ENCODE measurements around the gene GABBR1. TPM values are rescaled to one million over a fixed set of nuclear protein-coding genes. Genes with fewer than 3 reads are reported as not detected.

Gene GABBR1
- total RNA-seq, 2 donors from 2014 or later: 16.4 to 32.0 TPM

DNA sequence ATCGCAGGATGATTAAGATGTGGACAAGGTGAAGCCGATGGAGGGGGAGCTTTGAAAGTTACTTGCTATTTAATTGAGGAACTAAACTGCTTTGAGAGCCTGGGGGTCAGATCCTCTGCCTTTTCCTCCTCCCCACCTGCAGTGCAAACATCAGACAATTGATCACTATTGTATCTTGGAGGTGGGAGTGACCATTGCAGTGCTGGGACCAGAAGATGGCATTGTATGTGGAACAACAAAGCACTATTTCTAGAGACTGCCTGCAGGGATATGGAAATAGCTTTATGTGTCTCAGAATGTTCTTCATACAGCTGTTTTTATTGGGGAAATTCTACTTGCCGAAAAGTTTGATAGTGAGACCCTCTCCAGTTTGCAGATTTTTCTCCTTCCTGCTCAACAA, 28.1 kb upstream of the GABBR1 start:
- TF ChIP-seq, protein P1, sequence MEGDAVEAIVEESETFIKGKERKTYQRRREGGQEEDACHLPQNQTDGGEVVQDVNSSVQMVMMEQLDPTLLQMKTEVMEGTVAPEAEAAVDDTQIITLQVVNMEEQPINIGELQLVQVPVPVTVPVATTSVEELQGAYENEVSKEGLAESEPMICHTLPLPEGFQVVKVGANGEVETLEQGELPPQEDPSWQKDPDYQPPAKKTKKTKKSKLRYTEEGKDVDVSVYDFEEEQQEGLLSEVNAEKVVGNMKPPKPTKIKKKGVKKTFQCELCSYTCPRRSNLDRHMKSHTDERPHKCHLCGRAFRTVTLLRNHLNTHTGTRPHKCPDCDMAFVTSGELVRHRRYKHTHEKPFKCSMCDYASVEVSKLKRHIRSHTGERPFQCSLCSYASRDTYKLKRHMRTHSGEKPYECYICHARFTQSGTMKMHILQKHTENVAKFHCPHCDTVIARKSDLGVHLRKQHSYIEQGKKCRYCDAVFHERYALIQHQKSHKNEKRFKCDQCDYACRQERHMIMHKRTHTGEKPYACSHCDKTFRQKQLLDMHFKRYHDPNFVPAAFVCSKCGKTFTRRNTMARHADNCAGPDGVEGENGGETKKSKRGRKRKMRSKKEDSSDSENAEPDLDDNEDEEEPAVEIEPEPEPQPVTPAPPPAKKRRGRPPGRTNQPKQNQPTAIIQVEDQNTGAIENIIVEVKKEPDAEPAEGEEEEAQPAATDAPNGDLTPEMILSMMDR (IDR thresholded peaks at IDR 0.05): no peak
- H3K36me3 ChIP-seq: no peaks in the 10 kb centered on the region

DNA sequence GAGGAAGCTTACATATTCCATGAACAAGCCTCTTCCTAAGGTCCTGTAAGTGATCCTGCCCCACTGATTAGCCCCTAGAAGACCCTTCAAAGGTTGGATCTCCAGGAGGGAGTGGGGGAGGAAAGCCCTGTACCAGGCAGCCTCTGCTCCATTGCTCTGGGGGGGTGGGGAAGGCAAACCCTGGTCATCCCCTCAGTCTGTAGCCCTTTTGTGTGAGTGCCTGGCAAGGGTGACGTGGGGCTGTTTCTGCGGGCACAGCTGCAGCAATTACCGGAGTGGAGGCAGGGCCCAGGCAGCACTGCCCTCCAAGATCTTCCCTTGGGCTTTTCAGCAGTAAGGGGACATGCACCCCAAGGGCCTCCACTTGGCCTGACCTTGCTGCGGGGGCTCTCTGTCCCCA, 23.8 kb upstream of the GABBR1 start, which contains the start of gene MOG:
TSS of gene MOG (plus strand) at position 295 of the 400 bp plus-strand sequence. CDS start 118 bp downstream, outside the sequence.
- Histone ChIP-seq H3K4me3 (no peak within 1 kb of the TSS), H3K36me3 (no peaks in the 10 kb centered on the region), H3K27ac (peak within 1 kb of the TSS; percentile 76 to 92), H3K27me3 (no peaks in the 10 kb centered on the region), H3K4me1 (peaks cover 0 to 25% of the 10 kb centered on the region in 2 donors), H3K9me3 (no peaks in the 10 kb centered on the region)
- DNase-seq (ENCODE audit: low spot score): no peak
- TF ChIP-seq, protein P1 (IDR thresholded peaks at IDR 0.05): no peak

More for the DNA sequence above, 28.1 kb upstream of the GABBR1 start:
- Histone ChIP-seq H3K4me1 (peaks cover 0 to 10% of the 10 kb centered on the region in 2 donors), H3K27ac (no peak overlapping the region), H3K27me3 (no peaks in the 10 kb centered on the region), H3K9me3 (no peaks in the 10 kb centered on the region), H3K4me3 (no peak overlapping the region)
- no peak for DNase-seq (ENCODE audit: low spot score)

DNA sequence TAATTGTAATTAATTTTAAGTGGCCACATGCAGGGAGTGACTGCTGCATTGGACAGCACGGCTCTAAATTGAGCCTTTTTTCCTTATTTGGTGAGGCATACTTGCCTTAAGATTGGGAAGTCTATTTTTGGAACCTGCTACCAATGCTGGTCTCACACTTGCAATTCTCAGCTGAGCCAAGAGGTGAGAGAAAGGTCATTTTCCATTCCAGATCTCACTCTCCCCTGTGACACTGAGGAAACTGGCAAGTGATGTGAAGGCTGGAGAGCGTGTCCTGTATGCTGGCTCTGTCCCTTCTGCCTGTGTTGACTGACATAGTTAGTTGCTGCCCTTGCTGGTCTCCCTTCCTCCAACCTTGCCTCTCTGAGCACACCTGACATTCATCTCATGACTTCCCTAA, 23.2 kb upstream of the GABBR1 start:
- TF ChIP-seq, protein P1 (IDR thresholded peaks at IDR 0.05): no peak
- no peak overlapping the region for H3K4me3 ChIP-seq
- H3K4me1 ChIP-seq: peaks cover 0 to 25% of the 10 kb centered on the region in 2 donors
- no peaks in the 10 kb centered on the region for H3K36me3 ChIP-seq
- H3K27me3 ChIP-seq: no peaks in the 10 kb centered on the region
- H3K9me3 ChIP-seq: no peaks in the 10 kb centered on the region
- DNase-seq (ENCODE audit: low spot score): no peak
- H3K27ac ChIP-seq: peak overlapping the region; percentile 76 to 92

DNA sequence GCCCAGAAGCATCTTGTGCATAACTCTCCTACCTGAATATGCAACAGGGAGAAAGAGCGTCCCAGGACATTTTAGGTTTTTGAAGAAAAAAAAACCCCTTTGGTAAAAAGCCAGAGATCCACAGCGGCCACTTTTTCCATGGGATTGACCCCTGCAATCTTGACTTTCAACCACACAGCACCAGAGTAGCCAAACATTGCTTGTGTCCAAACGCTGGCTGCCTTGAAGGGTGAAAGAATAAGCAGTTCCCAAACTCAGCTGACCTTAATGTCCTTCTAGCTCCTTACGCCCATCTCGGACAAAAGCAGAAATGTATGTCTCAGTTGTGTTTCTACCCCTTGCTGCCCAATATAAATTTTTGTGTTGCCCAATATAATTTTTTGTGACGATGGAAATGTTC, 22.7 kb upstream of the GABBR1 start:
- TF ChIP-seq, protein P1 (IDR thresholded peaks at IDR 0.05): no peak
- peak overlapping the region; percentile 76 to 92 for H3K27ac ChIP-seq
- peaks cover 0 to 25% of the 10 kb centered on the region in 2 donors for H3K4me1 ChIP-seq
- no peak overlapping the region for H3K4me3 ChIP-seq
- H3K27me3 ChIP-seq: no peaks in the 10 kb centered on the region
- DNase-seq (ENCODE audit: low spot score): no peak
- no peaks in the 10 kb centered on the region for H3K9me3 ChIP-seq
- no peaks in the 10 kb centered on the region for H3K36me3 ChIP-seq

DNA sequence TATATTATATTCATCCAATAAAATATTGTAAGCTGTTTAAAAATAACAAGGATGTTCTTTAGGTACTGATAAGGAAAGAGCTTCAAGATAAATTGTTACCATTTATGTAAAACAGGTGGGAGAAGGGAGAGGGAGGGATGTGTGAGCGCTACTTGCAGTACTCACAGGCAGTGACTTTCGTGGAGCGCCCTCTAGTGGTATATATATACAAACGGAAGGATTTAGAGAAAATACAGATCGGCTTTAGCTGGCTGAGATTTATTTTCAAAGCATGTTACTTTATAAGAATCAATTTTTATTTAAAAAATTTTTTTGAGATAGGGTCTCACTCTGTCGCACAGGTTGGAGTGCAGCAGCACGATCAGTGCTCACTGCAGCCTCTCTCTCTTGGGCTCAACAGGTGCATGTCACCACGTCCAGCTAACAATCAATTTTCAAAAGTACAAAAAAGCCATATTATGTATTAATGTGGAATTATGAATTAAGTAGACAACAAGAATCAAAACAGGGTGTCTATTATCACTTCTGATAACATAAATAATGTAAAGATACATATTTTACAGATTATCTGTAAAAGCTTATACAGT, 20.6 kb upstream of the GABBR1 start:
- H3K4me1 ChIP-seq: peaks cover 0 to 29% of the 10 kb centered on the region in 2 donors
- no peak overlapping the region for H3K4me3 ChIP-seq
- no peak for DNase-seq (ENCODE audit: low spot score)

More for the DNA sequence above, 20.6 kb upstream of the GABBR1 start:
- Histone ChIP-seq H3K27me3 (no peaks in the 10 kb centered on the region), H3K36me3 (no peaks in the 10 kb centered on the region), H3K27ac (peak overlapping the region; percentile 76 to 92), H3K9me3 (no peaks in the 10 kb centered on the region)
- TF ChIP-seq, protein P1 (IDR thresholded peaks at IDR 0.05): peak; percentile 85 to 90

Measured in right atrium auricular region (tissue), 2 donors.